Measurements from ENCODE around the gene CPB1.

DNA sequence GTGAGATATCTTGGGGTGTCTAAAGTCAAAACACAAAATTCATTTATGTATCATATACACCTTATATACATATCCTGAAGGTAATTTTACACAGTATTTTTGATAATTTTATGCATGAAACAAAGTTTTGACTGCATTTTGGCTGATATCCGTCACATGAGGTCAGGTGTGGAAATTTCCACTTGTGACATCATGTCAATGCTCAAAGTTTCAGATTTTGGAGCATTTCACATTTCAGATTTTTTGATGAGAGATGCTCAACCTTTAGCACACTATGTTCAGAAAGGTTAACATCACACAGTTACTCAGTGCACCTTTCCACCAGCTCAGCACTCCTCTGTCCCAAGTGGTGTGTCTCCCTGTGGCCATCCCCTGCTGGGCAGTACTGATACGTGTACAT lies 37.7 kb upstream of the CPB1 start:
- TF ChIP-seq, protein P1, sequence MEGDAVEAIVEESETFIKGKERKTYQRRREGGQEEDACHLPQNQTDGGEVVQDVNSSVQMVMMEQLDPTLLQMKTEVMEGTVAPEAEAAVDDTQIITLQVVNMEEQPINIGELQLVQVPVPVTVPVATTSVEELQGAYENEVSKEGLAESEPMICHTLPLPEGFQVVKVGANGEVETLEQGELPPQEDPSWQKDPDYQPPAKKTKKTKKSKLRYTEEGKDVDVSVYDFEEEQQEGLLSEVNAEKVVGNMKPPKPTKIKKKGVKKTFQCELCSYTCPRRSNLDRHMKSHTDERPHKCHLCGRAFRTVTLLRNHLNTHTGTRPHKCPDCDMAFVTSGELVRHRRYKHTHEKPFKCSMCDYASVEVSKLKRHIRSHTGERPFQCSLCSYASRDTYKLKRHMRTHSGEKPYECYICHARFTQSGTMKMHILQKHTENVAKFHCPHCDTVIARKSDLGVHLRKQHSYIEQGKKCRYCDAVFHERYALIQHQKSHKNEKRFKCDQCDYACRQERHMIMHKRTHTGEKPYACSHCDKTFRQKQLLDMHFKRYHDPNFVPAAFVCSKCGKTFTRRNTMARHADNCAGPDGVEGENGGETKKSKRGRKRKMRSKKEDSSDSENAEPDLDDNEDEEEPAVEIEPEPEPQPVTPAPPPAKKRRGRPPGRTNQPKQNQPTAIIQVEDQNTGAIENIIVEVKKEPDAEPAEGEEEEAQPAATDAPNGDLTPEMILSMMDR (IDR thresholded peaks at IDR 0.05): no peak
- TF ChIP-seq POLR2A (IDR thresholded peaks at IDR 0.05): no peak

All from heart left ventricle (tissue), 13 donors.